Suprapubic skin (tissue), 4 donors: ENCODE results near the gene JAK1. TPM values are rescaled to one million over a fixed set of nuclear protein-coding genes. Genes with fewer than 3 reads are reported as not detected.

Experiments
- DNase-seq, 2 donors: peaks; one replicate each; pipeline ENCODE4 v3.0.0-alpha.2; 2019; ENCODE audit warnings: low spot score in 2 of 2
- H3K27ac ChIP-seq: fragments of 200-600 bp; sonication (generic); one replicate; pipeline ENCODE4 v1.5.1; 2019
- H3K27me3 ChIP-seq: fragments of 200-600 bp; sonication (generic); one replicate; pipeline ENCODE4 v1.5.1; 2019
- H3K36me3 ChIP-seq: fragments of 200-600 bp; sonication (generic); one replicate; pipeline ENCODE4 v1.5.1; 2019
- H3K4me1 ChIP-seq: fragments of 200-600 bp; sonication (generic); one replicate; pipeline ENCODE4 v1.5.1; 2019
- H3K4me3 ChIP-seq: fragments of 200-600 bp; sonication (generic); one replicate; pipeline ENCODE4 v1.5.1; 2019; ENCODE audit warnings: mild to moderate bottlenecking
- H3K9me3 ChIP-seq: fragments of 200-600 bp; sonication (generic); one replicate; pipeline ENCODE4 v1.5.1; 2019
- EP300 ChIP-seq: sonication (generic); formaldehyde crosslinking; IDR thresholded peaks from one replicate; pipeline ENCODE4 v1.6.1; 2017; ENCODE audit warnings: antibody characterized with exemption
- POLR2A ChIP-seq, 2 donors: fragments of 450-650 bp; IDR thresholded peaks; one replicate each; pipeline ENCODE4 v1.6.1; 2017; ENCODE audit warnings: antibody characterized with exemption in 2 of 2, mild to moderate bottlenecking in 2 of 2, moderate library complexity in 2 of 2
- POLR2AphosphoS5 ChIP-seq, 3 donors: sonication (generic); formaldehyde crosslinking; IDR thresholded peaks; one replicate each; pipeline ENCODE4 v1.6.1; 2017; ENCODE audit warnings: antibody characterized with exemption in 3 of 3
- WGBS: methylation state at CpG from one replicate; pipeline ENCODE4 v1.1.5; 2018; 5-methylcytosine and 5-hydroxymethylcytosine counted together
- total RNA-seq, 4 donors: library from RNA; depleted of rRNA; stranded (reverse); fragments of >200 nt; gene quantifications; one replicate each; pipeline ENCODE4 v1.1.0, GENCODE V29; 2016
- TF ChIP-seq, protein P1 (sequence below), 2 donors: fragments of 200-600 bp in 1 of 2; fragments of 450-650 bp in 1 of 2; sonication (generic) in 1 of 2; IDR thresholded peaks; one replicate each; pipeline ENCODE4 v1.5.1; 2016 to 2019; ENCODE audit warnings: antibody characterized with exemption in 2 of 2, mild to moderate bottlenecking in 1 of 2, moderate library complexity in 1 of 2

JAK1 gene
- total RNA-seq, 4 donors from 2014 or later = 99.0 to 169 (median 127) TPM

- WGBS = 92% methylated on average over 11 of the region's 13 CpGs
- peaks cover 93% of the 10 kb centered on the region for H3K36me3 ChIP-seq
- DNase-seq = no peak
- H3K4me3 ChIP-seq = no peak overlapping the region
- H3K9me3 ChIP-seq = no peaks in the 10 kb centered on the region
- no peak for TF ChIP-seq POLR2AphosphoS5 (IDR thresholded peaks at IDR 0.05)
- TF ChIP-seq POLR2A (IDR thresholded peaks at IDR 0.05) = no peak
- TF ChIP-seq EP300 = no peak
- TF ChIP-seq, protein P1, sequence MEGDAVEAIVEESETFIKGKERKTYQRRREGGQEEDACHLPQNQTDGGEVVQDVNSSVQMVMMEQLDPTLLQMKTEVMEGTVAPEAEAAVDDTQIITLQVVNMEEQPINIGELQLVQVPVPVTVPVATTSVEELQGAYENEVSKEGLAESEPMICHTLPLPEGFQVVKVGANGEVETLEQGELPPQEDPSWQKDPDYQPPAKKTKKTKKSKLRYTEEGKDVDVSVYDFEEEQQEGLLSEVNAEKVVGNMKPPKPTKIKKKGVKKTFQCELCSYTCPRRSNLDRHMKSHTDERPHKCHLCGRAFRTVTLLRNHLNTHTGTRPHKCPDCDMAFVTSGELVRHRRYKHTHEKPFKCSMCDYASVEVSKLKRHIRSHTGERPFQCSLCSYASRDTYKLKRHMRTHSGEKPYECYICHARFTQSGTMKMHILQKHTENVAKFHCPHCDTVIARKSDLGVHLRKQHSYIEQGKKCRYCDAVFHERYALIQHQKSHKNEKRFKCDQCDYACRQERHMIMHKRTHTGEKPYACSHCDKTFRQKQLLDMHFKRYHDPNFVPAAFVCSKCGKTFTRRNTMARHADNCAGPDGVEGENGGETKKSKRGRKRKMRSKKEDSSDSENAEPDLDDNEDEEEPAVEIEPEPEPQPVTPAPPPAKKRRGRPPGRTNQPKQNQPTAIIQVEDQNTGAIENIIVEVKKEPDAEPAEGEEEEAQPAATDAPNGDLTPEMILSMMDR (IDR thresholded peaks at IDR 0.05) = no peak
- H3K4me1 ChIP-seq = peaks cover 4% of the 10 kb centered on the region
- no peak overlapping the region for H3K27ac ChIP-seq
- no peaks in the 10 kb centered on the region for H3K27me3 ChIP-seq
Observed at GRCh38 chr1:64845831-64846425, 120.4 kb downstream of the JAK1 start.

- DNase-seq = no peak
- H3K27ac ChIP-seq = no peak overlapping the region
- H3K4me3 ChIP-seq = no peak overlapping the region
- peaks cover 93% of the 10 kb centered on the region for H3K36me3 ChIP-seq
- whole genome bisulfite sequencing = 96% methylated on average over 7 of the region's 7 CpGs
- H3K9me3 ChIP-seq = no peaks in the 10 kb centered on the region
- H3K4me1 ChIP-seq = peaks cover 4% of the 10 kb centered on the region
- no peaks in the 10 kb centered on the region for H3K27me3 ChIP-seq
- TF ChIP-seq, protein P1 (IDR thresholded peaks at IDR 0.05) = no peak
- no peak for TF ChIP-seq EP300
- TF ChIP-seq POLR2A (IDR thresholded peaks at IDR 0.05) = no peak
- TF ChIP-seq POLR2AphosphoS5 (IDR thresholded peaks at IDR 0.05) = no peak
Observed at GRCh38 chr1:64844609-64845008, 121.7 kb downstream of the JAK1 start.

DNA sequence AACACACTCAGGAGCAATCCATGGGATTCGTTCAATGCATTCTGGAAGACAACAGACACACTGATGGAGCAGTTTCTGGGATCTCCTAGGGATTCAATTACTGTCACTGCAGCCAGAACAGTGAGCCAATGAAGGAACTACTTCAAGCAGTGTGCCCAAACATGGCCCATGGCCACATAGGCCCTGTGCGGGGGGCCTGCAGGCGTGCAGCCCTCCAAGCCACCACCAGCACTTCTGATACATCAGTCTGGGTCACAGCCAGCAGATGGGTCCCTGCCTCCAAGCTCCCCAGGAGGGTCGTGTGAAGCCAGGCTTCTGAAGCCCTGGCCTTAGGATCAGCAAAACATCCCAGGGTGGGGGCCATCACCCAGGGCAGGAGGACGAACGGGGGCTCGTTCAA is 122.2 kb downstream of the JAK1 start:
- 75% methylated on average over 5 of the region's 7 CpGs for WGBS
- DNase-seq = no peak
- Histone ChIP-seq H3K4me1 (peaks cover 4% of the 10 kb centered on the region), H3K9me3 (no peaks in the 10 kb centered on the region), H3K4me3 (no peak overlapping the region), H3K27me3 (no peaks in the 10 kb centered on the region), H3K36me3 (peaks cover 93% of the 10 kb centered on the region), H3K27ac (no peak overlapping the region)
- TF ChIP-seq POLR2A (IDR thresholded peaks at IDR 0.05) = no peak
- TF ChIP-seq EP300 = no peak
- TF ChIP-seq, protein P1 (IDR thresholded peaks at IDR 0.05) = no peak
- TF ChIP-seq POLR2AphosphoS5 (IDR thresholded peaks at IDR 0.05) = no peak

GRCh38 chr1:64843675-64844074 is 122.7 kb downstream of the JAK1 start:
- DNase-seq = no peak
- no peak for TF ChIP-seq POLR2A (IDR thresholded peaks at IDR 0.05)
- no peak for TF ChIP-seq POLR2AphosphoS5 (IDR thresholded peaks at IDR 0.05)
- TF ChIP-seq, protein P1 (IDR thresholded peaks at IDR 0.05) = no peak
- TF ChIP-seq EP300 = no peak
- WGBS = 91% methylated on average over 9 of the region's 9 CpGs
- peaks cover 4% of the 10 kb centered on the region for H3K4me1 ChIP-seq
- H3K27ac ChIP-seq = no peak overlapping the region
- H3K27me3 ChIP-seq = no peaks in the 10 kb centered on the region
- no peaks in the 10 kb centered on the region for H3K9me3 ChIP-seq
- H3K36me3 ChIP-seq = peaks cover 90% of the 10 kb centered on the region
- no peak overlapping the region for H3K4me3 ChIP-seq

GRCh38 chr1:64842224-64842623 is 124.1 kb downstream of the JAK1 start:
- H3K9me3 ChIP-seq = no peaks in the 10 kb centered on the region
- 39% methylated on average over 2 of the region's 2 CpGs for WGBS
- peaks cover 90% of the 10 kb centered on the region for H3K36me3 ChIP-seq
- no peak overlapping the region for H3K27ac ChIP-seq
- DNase-seq = no peak
- H3K4me3 ChIP-seq = no peak overlapping the region
- TF ChIP-seq, protein P1 (IDR thresholded peaks at IDR 0.05) = no peak
- TF ChIP-seq POLR2A (IDR thresholded peaks at IDR 0.05) = no peak
- no peak for TF ChIP-seq EP300
- TF ChIP-seq POLR2AphosphoS5 (IDR thresholded peaks at IDR 0.05) = no peak
- H3K4me1 ChIP-seq = peaks cover 4% of the 10 kb centered on the region
- H3K27me3 ChIP-seq = no peaks in the 10 kb centered on the region
